HG03025 (cell line): ENCODE data around the gene PRICKLE2.

Source experiments
- ATAC-seq: cut with Tn5 transposase; IDR thresholded peaks from one replicate; pipeline ENCODE4 v1.9.1; 2021; ENCODE audit warnings: mild to moderate bottlenecking, moderate library complexity; ENCODE audit not compliant: unreplicated experiment, low FRiP score

PRICKLE2 gene

DNA sequence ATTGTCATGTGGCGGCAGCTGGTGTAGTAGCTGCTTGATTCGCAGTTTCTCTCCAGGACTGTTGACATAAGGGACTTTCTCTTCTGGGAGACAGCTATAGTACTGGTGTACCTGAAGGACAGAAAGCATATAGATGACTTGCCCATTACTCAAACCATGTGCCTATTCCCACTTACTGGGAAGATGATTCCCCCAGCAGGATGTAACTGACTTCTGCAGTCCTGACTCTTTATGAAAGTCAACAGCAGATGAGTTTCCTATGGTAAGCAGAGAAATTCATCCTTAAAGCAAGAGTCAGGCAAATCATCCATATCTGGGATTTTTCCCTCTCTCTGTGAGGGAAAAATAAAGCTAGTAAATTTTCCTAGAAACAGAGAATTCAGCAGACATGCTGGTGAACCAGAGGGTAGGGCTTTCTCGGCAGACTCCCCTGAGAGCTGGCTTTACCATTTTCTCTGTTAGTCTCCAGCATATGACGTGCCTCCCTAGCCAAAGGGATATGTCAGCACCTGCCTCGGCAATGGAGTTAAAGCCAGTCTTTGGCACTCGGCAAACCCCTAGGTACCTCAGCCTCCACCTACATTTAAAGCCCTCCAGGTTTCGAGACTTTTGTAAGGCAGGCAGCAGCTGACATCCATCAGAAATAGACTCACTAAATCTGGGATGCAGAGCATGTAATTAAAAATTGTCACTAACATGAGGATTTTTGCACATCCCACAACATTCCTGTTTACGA, 62.1 kb downstream of the PRICKLE2 start:
- ATAC-seq = no peak

DNA sequence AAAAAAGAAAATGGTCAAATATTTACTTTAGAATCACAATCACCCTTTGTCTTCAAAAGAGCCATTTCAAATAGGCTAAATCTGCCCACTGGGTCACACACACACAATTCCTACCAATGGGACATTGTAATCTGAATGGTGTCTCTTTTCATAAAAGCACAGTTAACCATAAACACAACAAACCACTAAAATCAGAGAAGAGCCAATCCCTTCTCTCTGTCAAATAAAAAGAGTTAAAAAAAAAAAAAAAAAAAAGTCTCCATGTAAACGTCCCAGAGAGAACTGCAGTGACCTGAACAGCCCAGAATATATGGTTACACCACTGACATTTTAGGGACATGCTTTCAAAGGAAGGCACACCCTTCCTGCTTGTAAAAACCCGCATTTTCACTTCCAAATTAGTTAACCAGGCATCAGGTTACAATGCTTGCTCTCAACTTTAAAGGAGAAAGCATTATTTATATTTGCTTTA, 63.7 kb downstream of the PRICKLE2 start:
- peak; percentile 62 for ATAC-seq

DNA sequence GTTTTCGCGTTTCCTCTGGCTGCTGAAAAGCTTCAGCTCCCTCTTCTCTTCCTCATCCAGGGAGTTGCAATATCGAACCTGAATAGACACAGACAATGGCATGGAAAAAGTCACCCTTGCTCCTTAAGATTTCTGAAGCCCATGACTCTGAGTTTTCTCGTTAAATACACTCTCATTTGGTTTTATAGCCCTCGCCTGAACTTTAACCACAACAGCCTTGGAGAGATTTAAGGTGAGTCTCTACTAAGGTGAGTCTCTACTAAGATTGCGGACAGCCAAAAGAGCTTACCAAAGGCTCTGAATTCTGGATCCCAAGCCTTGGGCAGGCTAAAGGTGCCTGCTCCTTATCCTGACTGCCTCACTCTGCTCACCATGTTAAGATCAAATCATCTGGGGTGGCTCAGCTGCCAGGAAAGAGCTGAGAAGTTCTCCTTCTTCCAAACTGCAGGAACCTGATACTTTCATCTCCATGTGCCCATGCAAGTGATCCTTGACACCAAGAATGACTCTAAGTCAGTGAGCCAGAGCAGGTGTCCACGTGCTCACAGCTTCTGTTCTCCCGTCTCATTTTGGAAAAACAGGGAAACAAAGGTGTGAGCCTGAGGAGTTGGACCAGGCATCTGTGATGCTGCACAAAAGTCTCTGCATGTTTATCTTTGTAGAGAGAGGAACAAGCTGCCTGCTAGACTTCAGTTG, 65.1 kb downstream of the PRICKLE2 start:
- no peak for ATAC-seq

DNA sequence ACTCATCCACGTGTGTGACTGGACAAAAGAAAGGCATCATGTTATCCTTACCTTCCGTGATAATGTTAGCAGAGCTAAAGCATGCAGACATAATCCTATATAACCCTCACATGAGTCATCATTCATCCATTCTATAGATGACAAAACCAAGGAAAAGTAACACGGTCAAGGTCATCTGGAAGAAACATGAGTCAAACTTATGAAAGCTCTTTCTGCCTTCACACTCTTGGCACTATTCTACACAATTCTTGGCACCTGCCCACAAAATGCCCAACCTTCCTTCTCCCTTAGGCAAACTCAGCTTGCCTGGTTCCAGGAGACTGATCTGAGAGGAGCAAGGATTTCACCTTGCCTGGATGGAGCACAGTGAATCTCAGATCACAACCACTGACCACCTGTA, 66.9 kb downstream of the PRICKLE2 start:
- ATAC-seq = no peak

DNA sequence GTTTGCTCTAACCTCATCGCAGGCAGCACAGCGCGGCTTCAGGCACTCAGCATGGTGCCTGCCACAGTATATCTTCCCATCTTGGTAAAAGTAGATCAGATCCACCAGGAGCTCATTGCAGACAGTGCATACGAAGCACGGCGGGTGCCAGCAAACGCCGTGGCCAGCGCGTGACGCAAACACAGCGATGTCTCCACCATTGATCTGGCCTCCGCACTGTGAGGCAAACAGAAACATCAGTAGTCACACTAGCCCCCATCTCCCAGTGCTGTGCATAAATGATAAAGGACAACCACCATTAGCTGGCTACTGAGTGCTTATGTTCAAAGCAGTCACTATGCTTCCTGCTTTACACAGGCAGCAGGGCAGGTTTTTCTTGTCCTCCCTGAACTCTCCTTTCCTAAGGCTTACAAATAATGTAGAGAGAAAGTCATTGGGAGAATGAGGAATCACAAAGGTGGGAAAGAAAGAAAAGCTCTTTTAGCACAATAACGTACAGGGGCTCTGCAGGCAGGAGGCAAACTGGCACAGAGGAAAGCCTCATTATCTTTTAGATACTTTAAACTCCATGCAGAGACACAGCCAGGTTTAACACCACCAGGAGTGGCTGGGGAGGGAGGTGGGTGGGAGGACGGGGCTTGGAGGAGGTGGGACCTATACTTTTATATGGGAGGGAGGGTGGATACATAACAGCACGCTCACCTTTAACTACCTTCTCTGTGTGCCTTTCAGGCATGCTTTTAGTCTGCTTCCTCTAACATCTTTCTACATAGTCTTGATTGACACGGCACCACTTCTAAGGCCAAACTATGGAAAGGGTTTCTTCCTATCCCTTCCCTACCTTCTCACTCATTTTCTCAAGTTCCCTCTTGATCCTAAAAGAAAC, 67.9 kb downstream of the PRICKLE2 start:
- ATAC-seq = no peak

DNA sequence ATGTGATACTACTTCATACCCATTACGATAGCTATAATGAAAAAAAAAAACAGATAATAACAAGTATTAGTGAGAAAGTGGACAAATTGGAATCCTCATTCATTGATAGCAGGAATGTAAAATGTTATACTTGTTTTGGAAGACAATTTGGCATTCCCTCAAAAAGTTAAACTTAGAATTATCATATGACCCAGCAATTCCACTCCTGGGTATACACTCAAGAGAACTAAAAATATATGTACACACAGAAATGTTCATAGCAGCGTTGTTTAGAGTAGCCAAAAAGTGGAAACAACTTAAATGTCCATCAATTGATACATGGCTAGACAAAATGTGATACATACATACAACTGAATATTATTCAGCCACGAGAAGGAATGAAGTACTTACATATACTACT, 69.9 kb downstream of the PRICKLE2 start:
- ATAC-seq = no peak

DNA sequence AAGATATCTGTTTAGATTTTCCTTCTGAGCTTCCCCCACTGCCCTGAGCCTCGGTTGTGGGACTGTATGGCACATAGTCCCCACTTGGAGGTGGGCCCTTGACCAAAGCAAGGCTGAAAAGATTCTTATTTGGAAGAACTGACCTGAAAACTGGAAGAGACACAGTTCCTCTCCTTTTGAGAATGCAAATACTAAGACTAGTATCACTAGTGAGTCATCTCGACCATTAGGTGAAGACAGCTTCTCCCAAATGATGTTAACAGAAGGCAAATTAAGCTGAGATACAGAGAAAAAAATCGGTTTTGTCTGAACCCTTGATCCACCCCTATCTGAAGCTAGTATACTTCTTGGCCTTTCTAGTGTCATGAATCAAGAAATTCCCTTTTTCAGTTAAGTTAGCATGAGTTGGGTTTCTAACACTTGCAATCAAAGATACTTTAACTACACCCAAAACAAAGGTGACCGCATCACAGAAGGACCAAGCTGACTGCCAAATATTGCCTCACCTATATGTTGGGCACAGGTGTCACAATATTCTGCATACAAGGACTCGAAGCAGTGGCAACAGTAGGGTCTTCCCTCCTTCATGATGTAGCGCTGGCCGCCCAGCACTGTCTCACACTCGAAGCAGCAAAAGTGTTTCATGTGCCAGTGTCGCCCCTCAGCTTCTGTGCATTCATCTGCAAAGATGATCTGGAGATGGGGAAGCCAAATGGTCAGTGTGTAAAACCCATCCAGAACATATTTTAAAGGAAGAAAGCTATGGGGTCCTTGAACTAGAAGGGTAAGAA, 72.4 kb downstream of the PRICKLE2 start:
- no peak for ATAC-seq

DNA sequence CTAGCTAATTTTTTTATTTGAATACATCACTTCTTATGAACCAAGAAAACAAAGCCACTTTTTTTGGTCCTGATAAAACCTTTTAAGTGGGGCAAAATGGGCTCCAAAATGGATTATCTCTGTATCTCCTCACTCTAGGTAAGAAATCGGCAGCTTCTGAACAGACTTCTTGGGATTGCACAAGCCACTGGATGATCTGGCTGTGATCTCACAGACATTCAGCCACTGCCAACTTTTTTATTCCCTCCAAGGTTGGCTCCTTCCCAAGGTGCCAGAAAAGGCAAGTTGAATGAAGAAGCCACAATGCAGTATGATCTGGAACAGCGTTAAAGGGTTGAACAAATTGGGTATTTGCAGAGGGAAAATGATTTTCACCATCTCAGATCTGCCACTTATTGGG, 73.2 kb downstream of the PRICKLE2 start:
- ATAC-seq = no peak

DNA sequence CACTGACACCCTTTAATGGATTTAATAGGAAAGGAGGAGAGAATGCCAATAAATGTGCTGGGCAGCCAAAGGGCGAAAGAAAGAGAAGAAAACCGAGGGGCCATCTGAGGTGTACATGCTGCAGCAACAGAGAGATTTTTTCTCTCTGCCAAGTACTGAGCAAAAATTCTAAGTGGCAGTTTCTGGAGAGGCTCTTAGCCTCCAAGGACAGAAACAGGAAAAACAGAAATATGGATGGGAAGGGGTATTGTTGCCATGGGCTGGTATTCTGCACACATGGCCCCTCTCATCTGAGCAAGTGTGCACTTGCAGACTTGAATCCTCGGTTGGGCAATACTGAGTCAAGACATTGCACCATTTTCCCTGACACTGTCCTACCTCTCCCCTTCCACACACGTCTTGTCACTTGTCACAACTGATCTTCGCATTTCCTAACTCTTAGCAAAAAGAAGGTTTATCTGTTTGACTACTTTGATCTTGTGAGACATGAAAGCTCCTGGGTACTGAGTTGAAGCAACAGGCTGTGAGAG, 73.9 kb downstream of the PRICKLE2 start:
- ATAC-seq = no peak

DNA sequence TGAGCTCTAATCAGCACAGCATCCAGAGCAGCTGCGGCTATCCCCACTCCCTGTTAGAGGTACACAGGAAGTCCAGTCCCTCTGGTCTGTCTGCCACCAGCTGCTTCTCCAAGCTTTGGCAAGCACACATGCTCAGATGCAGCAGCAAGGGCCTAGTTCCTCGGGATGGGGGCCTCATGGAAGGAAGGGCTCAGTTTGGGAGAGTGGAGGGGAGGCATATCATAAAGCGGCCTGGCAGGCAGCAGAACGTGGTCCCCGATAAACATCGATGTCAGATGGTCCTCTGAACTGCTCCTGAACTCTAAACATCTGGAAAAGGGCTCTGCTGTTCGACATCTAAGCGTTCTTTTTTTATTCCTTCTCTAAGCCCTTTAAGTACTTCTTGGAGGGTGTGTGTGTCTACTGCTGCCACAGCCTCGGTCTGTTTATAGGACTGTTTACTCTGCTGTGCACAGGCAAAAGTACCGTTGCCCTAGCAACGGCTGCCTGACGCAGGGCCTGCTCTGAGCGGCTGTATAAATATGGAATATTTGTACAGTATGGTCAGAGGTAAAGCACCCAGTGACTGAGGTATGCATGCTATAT, 74.6 kb downstream of the PRICKLE2 start:
- ATAC-seq = no peak

DNA sequence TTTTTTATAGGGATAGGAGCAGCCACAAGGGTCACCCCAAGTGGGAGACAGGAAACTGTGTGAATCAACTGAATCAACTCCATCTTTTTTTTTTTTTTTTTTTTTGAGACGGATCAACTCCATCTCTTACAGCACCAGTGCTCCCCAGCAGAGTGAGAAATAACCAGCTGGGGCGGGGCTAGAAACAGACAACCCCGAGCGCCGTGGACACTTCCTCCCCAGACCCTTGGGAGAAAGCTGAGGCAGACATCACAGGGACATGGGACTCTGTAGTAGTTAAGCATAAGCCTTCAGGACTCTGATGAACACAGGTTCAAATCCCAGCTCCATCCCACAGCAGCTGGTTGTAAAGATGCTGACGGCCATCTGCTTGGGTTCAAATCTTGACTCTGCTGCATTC, 75.4 kb downstream of the PRICKLE2 start:
- no peak for ATAC-seq

DNA sequence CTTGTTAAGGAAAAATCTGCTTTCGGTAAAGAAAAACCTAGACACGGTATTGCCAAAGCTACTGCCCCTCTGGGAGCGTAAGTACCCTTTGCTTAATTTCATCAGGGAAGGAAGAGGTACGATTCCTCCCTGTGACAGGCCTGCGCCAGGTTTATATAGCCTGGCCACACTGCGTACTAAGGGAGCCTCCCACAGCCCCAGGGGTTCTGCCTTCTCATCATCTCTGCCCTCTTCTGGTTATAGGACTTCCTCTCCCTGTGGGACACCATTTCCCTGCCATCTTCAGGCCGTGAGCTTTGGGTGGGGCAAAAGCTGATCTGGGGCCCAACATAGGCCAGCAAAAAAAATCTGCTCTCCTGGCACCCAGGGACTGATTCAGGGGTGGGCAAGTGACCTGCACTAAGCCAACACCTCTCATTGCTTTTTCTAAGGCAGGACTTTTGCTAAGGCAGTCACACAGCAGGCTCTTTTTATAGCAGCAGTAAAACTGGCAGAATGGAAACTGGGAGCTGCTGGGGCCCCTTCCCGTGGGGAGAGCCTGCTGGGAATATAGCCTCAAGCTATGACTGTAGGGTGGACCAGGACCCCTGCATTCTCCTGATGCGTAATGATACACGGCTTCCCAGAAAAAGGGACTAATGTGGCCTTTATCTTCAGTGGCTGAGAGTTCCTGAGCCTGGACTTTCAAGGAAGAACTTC, 76.2 kb downstream of the PRICKLE2 start:
- no peak for ATAC-seq

DNA sequence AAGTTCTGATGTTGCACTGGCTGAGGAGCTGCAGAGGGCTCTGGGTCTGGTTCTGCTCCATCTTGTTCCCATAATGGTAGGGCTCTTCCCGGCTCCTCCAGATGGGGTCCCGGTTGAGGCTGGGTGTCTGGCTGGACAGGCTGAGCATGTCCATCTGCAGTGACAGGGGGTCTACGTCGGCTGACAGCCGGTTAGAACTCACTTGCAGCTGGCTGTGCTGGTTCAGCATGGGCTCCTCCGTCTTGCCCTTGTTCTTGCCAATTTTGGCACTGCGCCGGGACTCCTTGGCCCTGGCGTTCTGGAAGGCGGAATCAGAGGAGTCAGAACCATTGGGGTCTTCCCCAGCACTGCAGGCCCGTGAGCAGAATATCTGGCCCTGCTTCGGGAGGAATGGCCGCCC, 78.1 kb downstream of the PRICKLE2 start:
- ATAC-seq = no peak

DNA sequence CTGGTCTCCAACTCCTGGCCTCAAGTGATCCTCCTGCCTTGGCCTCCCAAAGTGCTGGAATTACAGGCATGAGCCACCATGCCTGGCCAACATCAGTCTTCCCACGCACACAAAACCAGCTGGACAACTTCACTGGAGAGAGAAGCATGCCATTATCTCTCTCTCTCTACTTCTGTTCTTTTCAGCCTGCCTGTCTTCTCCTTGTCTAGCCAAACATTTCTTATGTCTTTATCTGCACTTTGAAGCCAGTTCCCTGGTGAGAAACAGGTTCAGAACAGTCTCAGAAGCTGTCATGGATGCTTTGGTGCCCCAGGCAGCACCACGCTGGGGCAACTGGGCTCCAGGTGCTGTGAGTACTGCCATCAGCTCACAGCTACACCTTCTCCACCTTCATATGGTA, 79.8 kb downstream of the PRICKLE2 start:
- ATAC-seq = no peak

DNA sequence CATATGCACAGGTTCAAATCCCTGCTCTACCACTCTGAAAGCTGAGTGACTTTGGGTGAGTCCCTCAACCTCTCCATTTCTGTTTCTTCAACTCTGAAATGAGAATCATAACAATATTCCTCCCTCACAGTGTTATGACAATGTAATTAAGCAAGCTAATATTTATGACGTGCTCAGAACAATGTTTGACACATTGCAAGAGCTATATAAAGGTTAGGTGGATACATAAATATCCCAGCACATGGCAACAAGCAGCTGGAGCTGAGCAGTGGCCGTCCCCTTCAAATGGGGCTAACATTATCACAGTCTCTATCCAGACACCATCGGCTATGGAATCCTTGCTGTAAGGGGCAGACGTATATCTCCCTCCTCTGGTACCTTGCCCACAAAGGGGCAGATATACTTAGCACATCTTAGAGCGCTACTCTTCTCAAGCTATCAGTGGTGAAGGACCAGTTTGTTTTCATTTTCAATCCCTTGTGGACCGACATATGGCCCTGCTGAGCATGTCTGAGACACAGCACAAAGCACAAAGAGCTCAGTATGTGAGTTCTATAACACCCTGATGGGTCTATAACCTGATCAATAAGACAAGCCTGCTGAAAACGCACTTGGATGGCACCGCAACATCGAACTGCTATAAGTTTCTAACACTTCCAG, 80.9 kb downstream of the PRICKLE2 start:
- no peak for ATAC-seq

DNA sequence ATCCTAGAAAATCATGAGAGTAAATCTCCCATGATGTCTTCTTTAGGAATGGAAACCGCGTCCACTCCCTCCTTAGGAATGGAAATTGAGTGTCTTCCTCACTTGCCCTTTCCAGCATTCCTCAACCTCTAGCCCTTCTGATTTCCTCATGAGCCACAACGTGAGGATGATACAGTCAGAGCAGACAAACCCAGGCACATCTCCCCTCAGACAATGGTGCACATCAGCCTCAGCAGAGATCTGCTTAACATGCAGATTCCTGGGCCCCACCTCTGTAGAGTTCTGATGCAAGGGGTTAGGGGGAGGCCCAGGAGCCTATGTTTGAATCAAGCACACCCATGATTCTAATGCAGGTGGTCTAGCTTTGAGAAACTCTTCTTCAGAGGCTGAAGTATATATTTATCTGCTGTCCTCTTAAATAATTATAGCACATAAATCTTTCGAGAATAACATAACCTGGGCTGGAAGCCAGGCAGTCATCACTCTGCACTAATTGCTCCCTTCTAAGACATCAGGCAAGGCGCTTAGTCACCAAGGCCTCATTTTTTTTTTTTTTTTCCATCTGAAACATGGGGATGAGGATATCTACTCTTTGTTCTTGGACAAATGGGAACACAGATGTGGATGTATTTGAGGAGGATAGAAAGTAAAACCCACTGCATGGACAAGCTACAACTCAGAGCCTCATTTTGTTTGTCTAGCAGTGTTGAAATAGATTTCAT, 81.7 kb downstream of the PRICKLE2 start:
- no peak for ATAC-seq

DNA sequence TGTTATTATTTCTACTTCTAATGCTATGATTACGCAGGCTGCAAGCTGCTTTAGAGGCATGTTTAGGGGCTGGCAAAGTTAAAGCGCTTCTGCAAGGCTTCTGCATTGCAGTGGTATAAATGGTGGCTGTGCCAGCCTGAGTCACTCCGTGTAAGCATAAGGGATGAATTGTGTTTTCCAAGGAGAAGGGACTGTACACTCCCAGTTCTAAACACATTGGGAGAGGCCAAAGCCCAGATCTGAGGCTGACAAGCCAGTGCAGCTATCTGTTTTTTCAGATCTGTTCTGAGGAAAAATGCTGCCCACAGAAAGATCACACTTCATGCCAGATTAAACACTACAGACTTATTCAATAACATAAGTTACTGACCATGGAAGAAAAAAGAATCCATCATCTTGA, 83.8 kb downstream of the PRICKLE2 start:
- no peak for ATAC-seq

DNA sequence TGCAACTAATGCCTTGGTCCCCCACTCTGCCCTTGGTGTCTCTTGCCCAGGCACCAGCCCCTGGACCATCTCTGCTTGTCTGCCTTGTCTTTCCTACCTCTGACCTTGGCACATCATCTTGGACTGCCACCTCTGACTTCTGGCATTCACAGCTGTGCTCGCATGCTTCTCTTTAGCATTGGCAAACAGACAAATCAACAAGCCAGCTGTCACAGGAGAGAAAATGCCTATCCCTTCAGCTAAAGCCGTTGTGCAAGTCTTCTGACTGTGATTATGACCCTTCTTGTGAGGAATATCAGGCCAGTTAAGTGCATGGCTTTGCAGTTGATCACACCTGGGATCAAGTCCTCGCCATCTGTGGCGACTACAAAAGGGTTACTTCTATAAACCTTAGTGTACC, 84.6 kb downstream of the PRICKLE2 start:
- ATAC-seq = no peak
